22Rv1 (cell line): ENCODE data around the gene SDK2.

Experiments
- CTCF ChIP-seq: fragments of 450-650 bp; IDR thresholded peaks from 2 replicates; pipeline ENCODE4 v1.5.1; 2017; ENCODE audit warnings: mild to moderate bottlenecking
- ZFX ChIP-seq: fragments of 450-650 bp; IDR thresholded peaks from 2 replicates; pipeline ENCODE4 v1.6.1; 2017; ENCODE audit warnings: antibody characterized with exemption, borderline replicate concordance

GRCh38 chr17:73612031-73612472, 32.2 kb downstream of the SDK2 start:
- TF ChIP-seq CTCF = no peak
- TF ChIP-seq ZFX = no peak
